ENCODE measurements around the gene SKAP1.

SKAP1 gene

GRCh38 chr17:48184721-48185120 is 245.3 kb downstream of the SKAP1 start:
- H3K4me1 Mint-ChIP-seq, result peaks cover 16% of the 10 kb centered on the region
- H3K27me3 Mint-ChIP-seq, result no peaks in the 10 kb centered on the region
- no peaks in the 10 kb centered on the region for H3K9me3 Mint-ChIP-seq
- peak overlapping the region; percentile 30 for H3K27ac Mint-ChIP-seq (ENCODE audit: low read depth)
- H3K4me3 Mint-ChIP-seq, result no peak overlapping the region
- no peak for DNase-seq (ENCODE audit: low spot score in 2 of 2)
- no peak for ATAC-seq (replicated peaks; ENCODE audit: extremely low read depth, poor library complexity, severe bottlenecking)
- H3K36me3 Mint-ChIP-seq (ENCODE audit: insufficient read depth), result peaks cover 76% of the 10 kb centered on the region

DNA sequence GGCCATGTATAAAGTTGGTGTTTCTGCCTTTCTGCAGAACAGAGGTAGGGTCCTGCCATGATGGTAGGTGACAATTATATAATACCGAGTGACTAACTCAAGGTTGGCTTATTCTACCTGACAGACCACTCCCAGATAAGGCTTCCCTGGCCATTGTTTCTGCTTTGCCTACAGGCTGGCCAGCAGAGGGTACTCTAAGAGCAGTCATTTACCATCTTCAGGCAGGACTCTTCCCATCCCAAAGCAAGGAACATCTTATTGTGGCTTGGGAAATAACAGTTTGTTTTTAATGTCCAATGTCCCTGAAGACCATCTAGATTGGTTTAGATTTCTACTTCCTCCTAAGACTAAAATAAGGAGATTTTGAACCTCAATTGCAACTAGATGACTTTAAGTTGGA is 248.4 kb downstream of the SKAP1 start:
- no peak for DNase-seq (ENCODE audit: low spot score in 2 of 2)
- H3K27me3 Mint-ChIP-seq, result no peaks in the 10 kb centered on the region
- peaks cover 81% of the 10 kb centered on the region for H3K36me3 Mint-ChIP-seq (ENCODE audit: insufficient read depth)

GRCh38 chr17:48180842-48181629 is 249.0 kb downstream of the SKAP1 start:
- ATAC-seq (replicated peaks; ENCODE audit: extremely low read depth, poor library complexity, severe bottlenecking) (no peak), DNase-seq (ENCODE audit: low spot score in 2 of 2) (no peak)
- Mint-ChIP-seq H3K4me3 (no peak overlapping the region), H3K27me3 (no peaks in the 10 kb centered on the region), H3K9me3 (no peaks in the 10 kb centered on the region), H3K36me3 (ENCODE audit: insufficient read depth) (peaks cover 79% of the 10 kb centered on the region), H3K27ac (ENCODE audit: low read depth) (no peak overlapping the region), H3K4me1 (peaks cover 21% of the 10 kb centered on the region)

More for the DNA sequence above, 248.4 kb downstream of the SKAP1 start:
- H3K27ac Mint-ChIP-seq (ENCODE audit: low read depth), result no peak overlapping the region
- no peak overlapping the region for H3K4me3 Mint-ChIP-seq
- ATAC-seq (replicated peaks; ENCODE audit: extremely low read depth, poor library complexity, severe bottlenecking), result no peak
- peaks cover 21% of the 10 kb centered on the region for H3K4me1 Mint-ChIP-seq
- no peaks in the 10 kb centered on the region for H3K9me3 Mint-ChIP-seq

- Mint-ChIP-seq H3K4me1 (peaks cover 15% of the 10 kb centered on the region), H3K36me3 (ENCODE audit: insufficient read depth) (peaks cover 65% of the 10 kb centered on the region), H3K27ac (ENCODE audit: low read depth) (peak overlapping the region; percentile 19), H3K27me3 (no peaks in the 10 kb centered on the region), H3K4me3 (no peak overlapping the region), H3K9me3 (no peaks in the 10 kb centered on the region)
- no peak for ATAC-seq (replicated peaks; ENCODE audit: extremely low read depth, poor library complexity, severe bottlenecking)
- no peak for DNase-seq (ENCODE audit: low spot score in 2 of 2)
Measured at GRCh38 chr17:48179071-48179945, 250.7 kb downstream of the SKAP1 start.

DNA sequence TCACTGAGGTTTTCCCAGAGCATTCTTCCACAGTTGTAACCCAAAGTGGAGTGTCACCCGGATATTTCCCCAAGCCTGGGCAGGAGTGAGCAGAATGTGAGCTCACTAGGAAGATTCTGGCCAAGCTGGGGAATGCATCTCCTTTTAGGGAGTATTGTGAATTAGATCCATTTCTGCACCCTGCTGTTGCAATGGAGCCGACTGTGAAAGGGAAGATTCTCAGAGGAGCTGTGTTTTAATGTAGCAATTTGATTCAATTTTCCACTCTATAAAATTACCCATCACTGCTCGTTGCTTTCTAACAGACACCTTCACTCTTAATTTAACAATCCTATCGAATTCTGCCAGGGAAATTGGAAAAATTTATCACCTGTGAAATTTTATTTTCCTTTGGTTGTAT is 251.7 kb downstream of the SKAP1 start:
- no peak overlapping the region for H3K4me3 Mint-ChIP-seq
- H3K27me3 Mint-ChIP-seq, result no peaks in the 10 kb centered on the region
- ATAC-seq (replicated peaks; ENCODE audit: extremely low read depth, poor library complexity, severe bottlenecking) (no peak), DNase-seq (ENCODE audit: low spot score in 2 of 2) (no peak)
- H3K4me1 Mint-ChIP-seq, result peaks cover 25% of the 10 kb centered on the region
- no peaks in the 10 kb centered on the region for H3K9me3 Mint-ChIP-seq
- H3K27ac Mint-ChIP-seq (ENCODE audit: low read depth), result no peak overlapping the region
- H3K36me3 Mint-ChIP-seq (ENCODE audit: insufficient read depth), result peaks cover 68% of the 10 kb centered on the region

GRCh38 chr17:48177816-48178215 is 252.2 kb downstream of the SKAP1 start:
- H3K9me3 Mint-ChIP-seq, result no peaks in the 10 kb centered on the region
- no peaks in the 10 kb centered on the region for H3K27me3 Mint-ChIP-seq
- peaks cover 28% of the 10 kb centered on the region for H3K4me1 Mint-ChIP-seq
- ATAC-seq (replicated peaks; ENCODE audit: extremely low read depth, poor library complexity, severe bottlenecking) (no peak), DNase-seq (ENCODE audit: low spot score in 2 of 2) (no peak)
- peaks cover 67% of the 10 kb centered on the region for H3K36me3 Mint-ChIP-seq (ENCODE audit: insufficient read depth)
- no peak overlapping the region for H3K4me3 Mint-ChIP-seq
- no peak overlapping the region for H3K27ac Mint-ChIP-seq (ENCODE audit: low read depth)

GRCh38 chr17:48176471-48176855 is 253.6 kb downstream of the SKAP1 start:
- no peak for DNase-seq (ENCODE audit: low spot score in 2 of 2)
- no peaks in the 10 kb centered on the region for H3K9me3 Mint-ChIP-seq
- H3K4me1 Mint-ChIP-seq, result peaks cover 28% of the 10 kb centered on the region
- H3K4me3 Mint-ChIP-seq, result no peak overlapping the region
- peaks cover 59% of the 10 kb centered on the region for H3K36me3 Mint-ChIP-seq (ENCODE audit: insufficient read depth)
- no peaks in the 10 kb centered on the region for H3K27me3 Mint-ChIP-seq
- no peak for ATAC-seq (replicated peaks; ENCODE audit: extremely low read depth, poor library complexity, severe bottlenecking)
- H3K27ac Mint-ChIP-seq (ENCODE audit: low read depth), result no peak overlapping the region

DNA sequence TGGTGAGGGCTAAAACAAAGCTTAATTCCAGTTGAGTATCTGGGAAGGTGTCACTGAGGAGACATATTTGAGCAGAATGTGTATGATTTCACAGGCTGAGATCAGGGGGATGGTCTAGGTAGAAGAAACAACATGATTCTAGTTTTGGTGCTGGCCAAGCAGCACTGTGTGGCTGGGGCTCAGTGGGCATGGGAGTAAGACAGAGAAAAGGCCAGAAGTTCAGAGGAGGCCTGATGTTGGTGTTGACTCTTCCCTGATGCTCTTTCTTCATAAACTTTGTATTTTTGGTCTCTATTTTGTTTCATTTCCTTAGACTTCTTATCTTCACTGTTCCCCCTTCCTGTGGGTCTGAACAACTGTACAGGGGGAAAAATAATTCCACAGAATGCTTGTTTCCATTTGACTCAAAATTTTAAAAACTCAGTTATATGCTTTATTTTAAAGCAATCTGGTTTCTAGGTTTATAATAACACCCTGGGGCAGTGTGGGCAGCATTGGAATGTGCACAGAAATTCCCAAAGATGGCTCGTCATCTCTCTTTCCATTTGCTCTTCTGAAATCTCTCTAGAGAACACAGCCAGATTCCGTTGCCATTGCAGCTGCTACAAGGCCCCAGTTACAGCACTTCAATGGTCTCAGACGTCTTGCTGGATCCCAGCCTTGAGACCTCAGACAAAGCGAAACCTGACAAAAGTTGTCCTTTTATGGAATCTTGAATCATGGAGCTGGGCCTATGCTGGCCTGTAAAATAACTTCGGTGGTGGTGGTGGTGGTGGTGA is 254.1 kb downstream of the SKAP1 start:
- no peak overlapping the region for H3K4me3 Mint-ChIP-seq
- H3K4me1 Mint-ChIP-seq, result peaks cover 27% of the 10 kb centered on the region
- H3K27me3 Mint-ChIP-seq, result no peaks in the 10 kb centered on the region
- DNase-seq (ENCODE audit: low spot score in 2 of 2) (no peak), ATAC-seq (replicated peaks; ENCODE audit: extremely low read depth, poor library complexity, severe bottlenecking) (no peak)
- peak overlapping the region; percentile 10 for H3K27ac Mint-ChIP-seq (ENCODE audit: low read depth)
- H3K9me3 Mint-ChIP-seq, result no peaks in the 10 kb centered on the region
- peaks cover 59% of the 10 kb centered on the region for H3K36me3 Mint-ChIP-seq (ENCODE audit: insufficient read depth)

- Mint-ChIP-seq H3K9me3 (no peaks in the 10 kb centered on the region), H3K36me3 (ENCODE audit: insufficient read depth) (peaks cover 56% of the 10 kb centered on the region), H3K4me3 (no peak overlapping the region), H3K27ac (ENCODE audit: low read depth) (peak overlapping the region; percentile 10), H3K27me3 (no peaks in the 10 kb centered on the region), H3K4me1 (peaks cover 19% of the 10 kb centered on the region)
- no peak for DNase-seq (ENCODE audit: low spot score in 2 of 2)
- ATAC-seq (replicated peaks; ENCODE audit: extremely low read depth, poor library complexity, severe bottlenecking), result no peak
Measured at GRCh38 chr17:48174833-48175523, 255.0 kb downstream of the SKAP1 start.

DNA sequence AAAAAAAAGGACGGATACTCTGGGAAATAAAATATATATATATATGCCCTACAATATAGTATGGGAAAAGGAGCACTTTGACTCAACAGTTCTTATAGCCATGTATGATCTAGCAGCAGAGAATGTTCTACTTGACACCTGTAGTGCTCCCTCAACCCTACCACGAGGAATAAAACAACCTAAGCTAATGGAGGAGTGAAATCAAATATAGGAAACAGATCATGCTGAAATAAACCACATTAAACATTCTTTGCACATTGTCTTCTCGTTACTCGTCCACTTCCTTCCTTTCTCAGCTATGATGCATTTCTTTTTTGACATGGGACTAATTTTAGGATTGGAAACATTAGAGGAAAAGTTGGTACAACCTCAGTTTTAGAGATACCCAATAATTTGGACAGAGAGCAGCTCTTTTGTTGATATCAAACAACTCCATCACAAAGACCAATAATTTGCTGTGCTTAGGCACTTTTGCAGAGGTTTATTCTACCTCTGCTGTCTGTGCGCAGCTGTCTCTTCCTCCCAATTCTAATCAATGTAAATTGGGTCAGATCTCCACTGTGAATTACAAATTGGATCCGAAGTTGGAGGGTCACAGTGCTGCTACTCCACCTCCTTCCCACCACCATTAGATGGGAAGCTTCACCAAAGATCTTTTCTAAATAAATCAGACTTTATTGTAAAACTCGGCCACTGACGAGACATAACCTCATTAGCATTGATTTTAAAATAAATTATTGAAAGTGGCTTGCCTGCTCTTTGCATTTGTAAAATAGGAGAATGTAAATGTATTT is 256.6 kb downstream of the SKAP1 start:
- peaks cover 50% of the 10 kb centered on the region for H3K36me3 Mint-ChIP-seq (ENCODE audit: insufficient read depth)

DNA sequence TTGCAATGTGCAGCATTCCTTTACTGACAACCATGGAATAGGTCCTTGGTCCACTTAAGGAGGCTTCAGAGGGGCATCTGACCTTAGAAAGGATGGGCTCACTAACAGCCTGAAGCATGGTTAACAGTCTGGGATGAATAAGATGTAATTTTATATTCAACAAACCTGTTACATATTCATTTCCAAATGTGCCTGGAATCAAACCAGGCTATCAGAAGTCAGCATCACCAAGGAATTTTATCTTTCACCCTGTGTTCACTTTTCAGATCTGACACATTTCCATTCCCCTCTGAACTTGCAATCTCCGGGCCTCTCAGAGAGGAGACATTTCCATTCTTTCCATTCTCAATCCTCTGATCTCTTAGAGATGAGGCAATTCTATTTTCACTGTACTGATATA is 260.1 kb downstream of the SKAP1 start:
- peaks cover 14% of the 10 kb centered on the region for H3K4me1 Mint-ChIP-seq
- H3K36me3 Mint-ChIP-seq (ENCODE audit: insufficient read depth), result peaks cover 47% of the 10 kb centered on the region
- no peak for ATAC-seq (replicated peaks; ENCODE audit: extremely low read depth, poor library complexity, severe bottlenecking)
- H3K27me3 Mint-ChIP-seq, result no peaks in the 10 kb centered on the region
- H3K9me3 Mint-ChIP-seq, result no peaks in the 10 kb centered on the region
- no peak for DNase-seq (ENCODE audit: low spot score in 2 of 2)
- H3K4me3 Mint-ChIP-seq, result no peak overlapping the region
- no peak overlapping the region for H3K27ac Mint-ChIP-seq (ENCODE audit: low read depth)

More for the DNA sequence above, 256.6 kb downstream of the SKAP1 start:
- Mint-ChIP-seq H3K27ac (ENCODE audit: low read depth) (no peak overlapping the region), H3K4me3 (no peak overlapping the region), H3K27me3 (no peaks in the 10 kb centered on the region), H3K4me1 (peaks cover 19% of the 10 kb centered on the region), H3K9me3 (no peaks in the 10 kb centered on the region)
- no peak for ATAC-seq (replicated peaks; ENCODE audit: extremely low read depth, poor library complexity, severe bottlenecking)
- DNase-seq (ENCODE audit: low spot score in 2 of 2), result no peak
